ENCODE data around the gene P4HB. TPM values are rescaled to one million over a fixed set of nuclear protein-coding genes. Genes with fewer than 3 reads are reported as not detected.

P4HB gene
- total RNA-seq, 3 donors from 2014 or later, result 374 to 475 (median 466) TPM

DNA sequence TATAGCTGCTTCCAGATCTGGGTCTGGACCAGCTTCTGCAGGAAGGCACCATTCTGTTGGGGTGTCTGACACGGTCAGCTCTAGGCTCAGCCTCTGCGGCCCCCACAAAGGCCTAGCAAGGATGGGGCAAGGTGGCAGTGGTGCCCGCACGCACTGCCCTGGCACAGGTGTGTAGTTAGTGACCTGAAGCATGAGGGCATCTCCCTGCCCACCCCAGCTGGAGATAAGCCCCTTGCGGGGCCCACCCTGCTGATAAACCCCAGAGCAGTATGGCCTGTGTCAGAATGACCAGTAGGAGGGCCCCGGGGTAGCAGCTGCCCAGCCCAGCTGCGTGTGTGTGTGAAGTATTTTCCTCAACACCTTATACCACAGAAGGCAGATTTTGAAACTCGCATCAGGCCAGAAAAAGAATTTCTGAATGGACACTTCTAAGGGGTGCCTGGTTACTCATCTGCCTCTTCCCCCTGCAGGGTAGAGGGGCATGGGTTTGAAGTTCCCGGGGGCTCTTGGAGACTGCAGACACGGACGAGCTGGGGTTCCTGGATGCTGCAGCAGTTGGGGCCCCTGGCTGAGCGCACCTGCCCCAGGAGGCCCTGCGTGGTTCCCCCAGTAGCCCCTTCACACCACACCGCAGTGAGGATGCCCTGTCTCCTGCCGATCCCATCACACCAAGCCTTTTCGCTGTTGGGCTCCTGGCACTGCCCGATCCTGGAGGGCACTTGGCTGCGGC, 6.3 kb upstream of the P4HB start:
- peak overlapping the region; percentile 97 for H3K27ac ChIP-seq
- DNase-seq (ENCODE audit: low spot score in 2 of 2), result no peak
- no peaks in the 10 kb centered on the region for H3K9me3 ChIP-seq
- TF ChIP-seq, protein P1, sequence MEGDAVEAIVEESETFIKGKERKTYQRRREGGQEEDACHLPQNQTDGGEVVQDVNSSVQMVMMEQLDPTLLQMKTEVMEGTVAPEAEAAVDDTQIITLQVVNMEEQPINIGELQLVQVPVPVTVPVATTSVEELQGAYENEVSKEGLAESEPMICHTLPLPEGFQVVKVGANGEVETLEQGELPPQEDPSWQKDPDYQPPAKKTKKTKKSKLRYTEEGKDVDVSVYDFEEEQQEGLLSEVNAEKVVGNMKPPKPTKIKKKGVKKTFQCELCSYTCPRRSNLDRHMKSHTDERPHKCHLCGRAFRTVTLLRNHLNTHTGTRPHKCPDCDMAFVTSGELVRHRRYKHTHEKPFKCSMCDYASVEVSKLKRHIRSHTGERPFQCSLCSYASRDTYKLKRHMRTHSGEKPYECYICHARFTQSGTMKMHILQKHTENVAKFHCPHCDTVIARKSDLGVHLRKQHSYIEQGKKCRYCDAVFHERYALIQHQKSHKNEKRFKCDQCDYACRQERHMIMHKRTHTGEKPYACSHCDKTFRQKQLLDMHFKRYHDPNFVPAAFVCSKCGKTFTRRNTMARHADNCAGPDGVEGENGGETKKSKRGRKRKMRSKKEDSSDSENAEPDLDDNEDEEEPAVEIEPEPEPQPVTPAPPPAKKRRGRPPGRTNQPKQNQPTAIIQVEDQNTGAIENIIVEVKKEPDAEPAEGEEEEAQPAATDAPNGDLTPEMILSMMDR (IDR thresholded peaks at IDR 0.05), result no peak
- TF ChIP-seq POLR2AphosphoS5 (IDR thresholded peaks at IDR 0.05), result peak in 1 of 3 donors; percentile 13
- no peaks in the 10 kb centered on the region for H3K36me3 ChIP-seq
- no peaks in the 10 kb centered on the region for H3K27me3 ChIP-seq
- H3K4me1 ChIP-seq, result peaks cover 0 to 14% of the 10 kb centered on the region in 2 donors
- intact Hi-C loops (cut with DNase I; ENCODE audit: low total_unique reads), result no loop called here
- H3K4me3 ChIP-seq, result no peak overlapping the region

DNA sequence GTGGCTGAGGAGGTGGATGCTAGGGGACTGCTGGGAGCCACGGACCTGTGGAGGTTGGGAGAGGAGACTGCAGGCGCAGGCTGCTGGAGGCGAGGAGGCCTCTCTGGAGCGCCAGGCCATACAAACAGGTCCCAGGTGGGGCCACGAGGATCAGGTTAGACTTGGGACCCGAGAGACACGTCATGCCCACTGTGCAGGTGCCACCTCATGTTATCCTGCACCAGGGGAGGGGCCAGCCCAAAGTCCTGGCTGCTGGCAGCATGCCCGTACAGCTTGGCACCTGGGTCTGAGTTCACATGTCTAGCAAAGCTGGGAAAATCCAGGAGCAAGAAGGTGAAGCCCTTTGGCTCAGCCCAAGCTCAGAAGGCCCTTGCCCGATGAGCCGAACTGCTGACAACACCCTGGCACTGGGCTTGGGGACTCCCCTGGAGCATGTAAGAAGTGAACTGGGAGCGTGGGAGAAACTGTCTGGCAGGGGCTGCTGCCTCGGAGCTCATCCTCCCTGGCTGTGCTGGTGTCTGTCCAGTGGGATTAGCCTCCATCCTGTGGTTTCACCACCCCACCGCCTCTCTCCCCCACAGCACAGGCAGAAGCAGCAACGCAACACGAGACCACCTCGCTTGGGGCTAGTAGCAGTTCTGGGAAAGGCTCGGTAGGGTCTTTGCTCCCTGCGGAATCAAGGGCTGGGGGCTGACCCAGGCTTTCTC, 5.6 kb upstream of the P4HB start:
- Histone ChIP-seq H3K4me1 (peaks cover 0 to 14% of the 10 kb centered on the region in 2 donors), H3K9me3 (no peaks in the 10 kb centered on the region), H3K27ac (peak overlapping the region; percentile 97), H3K36me3 (no peaks in the 10 kb centered on the region), H3K4me3 (no peak overlapping the region), H3K27me3 (no peaks in the 10 kb centered on the region)
- intact Hi-C loops (cut with DNase I; ENCODE audit: low total_unique reads), result no loop called here
- TF ChIP-seq POLR2AphosphoS5 (IDR thresholded peaks at IDR 0.05) (no peak), POLR2A (IDR thresholded peaks at IDR 0.05) (no peak)
- TF ChIP-seq, protein P1 (IDR thresholded peaks at IDR 0.05), result no peak
- DNase-seq (ENCODE audit: low spot score in 2 of 2), result no peak

DNA sequence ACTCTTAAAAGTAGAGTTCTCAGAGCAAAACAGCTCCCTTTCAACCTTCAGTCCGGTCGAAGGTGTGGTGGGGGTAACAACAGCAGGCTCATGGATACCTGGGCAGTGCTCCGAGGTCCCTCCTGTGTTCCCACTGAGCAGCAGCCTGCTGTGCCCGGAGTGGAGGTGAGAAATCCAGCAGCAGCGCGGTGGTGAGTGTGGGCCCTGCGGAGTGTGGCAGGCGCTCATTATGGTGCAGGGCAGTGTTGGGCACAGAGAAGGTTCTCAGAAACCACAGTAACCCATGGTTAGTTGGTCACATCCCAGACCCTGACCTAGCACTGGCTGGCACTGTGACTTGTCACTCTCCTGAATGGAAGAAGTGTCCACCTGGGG, 5.0 kb upstream of the P4HB start:
- no peak for TF ChIP-seq POLR2A (IDR thresholded peaks at IDR 0.05)
- TF ChIP-seq, protein P1 (IDR thresholded peaks at IDR 0.05), result no peak
- TF ChIP-seq POLR2AphosphoS5 (IDR thresholded peaks at IDR 0.05), result no peak
- H3K4me3 ChIP-seq, result no peak overlapping the region
- no peaks in the 10 kb centered on the region for H3K27me3 ChIP-seq
- no peak overlapping the region for H3K27ac ChIP-seq
- H3K9me3 ChIP-seq, result no peaks in the 10 kb centered on the region
- intact Hi-C loops (cut with DNase I; ENCODE audit: low total_unique reads), result no loop called here
- H3K4me1 ChIP-seq, result peaks cover 0 to 14% of the 10 kb centered on the region in 2 donors
- no peaks in the 10 kb centered on the region for H3K36me3 ChIP-seq
- DNase-seq (ENCODE audit: low spot score in 2 of 2), result no peak

DNA sequence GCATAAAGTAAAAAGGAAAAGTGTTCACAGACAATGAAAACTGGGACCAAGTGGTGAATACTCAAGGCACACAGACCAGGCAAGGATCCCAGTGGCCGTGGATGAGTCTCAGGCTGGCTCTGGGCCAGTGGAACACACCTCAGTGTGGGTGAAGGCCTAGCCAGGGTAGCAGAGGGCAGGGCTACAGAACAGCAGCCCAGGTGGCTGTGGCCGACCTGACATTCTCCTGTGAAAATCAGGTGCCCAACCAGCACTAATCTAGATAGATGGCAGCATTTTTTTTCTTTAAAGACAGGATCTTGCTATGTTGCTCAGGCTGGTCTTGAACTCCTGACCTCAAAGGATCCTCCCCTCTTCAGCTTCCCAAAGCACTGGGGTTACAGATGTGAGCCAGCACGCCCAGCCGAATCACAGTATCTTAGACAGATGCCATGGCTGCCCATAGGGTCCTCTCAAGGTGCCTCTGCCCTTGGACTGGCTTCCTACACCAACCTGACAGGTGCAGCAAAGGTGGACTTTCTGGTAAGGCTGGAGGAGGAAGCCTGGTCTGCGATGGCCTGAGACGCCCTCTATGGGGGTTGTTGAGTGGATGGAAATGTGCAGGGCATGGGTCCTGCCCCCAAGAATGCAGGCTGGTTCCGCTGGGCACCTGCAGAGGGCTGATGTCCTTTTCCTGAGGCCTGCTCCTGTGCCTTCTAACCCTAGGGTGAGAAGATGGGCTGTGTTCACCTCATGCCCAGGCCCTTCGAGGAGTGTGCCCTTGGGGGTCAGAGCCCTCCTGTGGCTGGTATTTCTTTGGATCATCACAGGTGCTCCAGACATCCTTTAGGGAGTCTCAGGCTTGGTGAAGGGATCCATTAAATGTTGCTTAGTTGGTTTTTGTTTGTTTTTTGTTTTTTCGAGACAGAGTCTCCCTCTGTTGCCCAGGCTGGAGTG, 3.8 kb upstream of the P4HB start:
- H3K9me3 ChIP-seq, result no peaks in the 10 kb centered on the region
- TF ChIP-seq, protein P1 (IDR thresholded peaks at IDR 0.05), result no peak
- TF ChIP-seq POLR2AphosphoS5 (IDR thresholded peaks at IDR 0.05) (no peak), POLR2A (IDR thresholded peaks at IDR 0.05) (no peak)
- H3K27ac ChIP-seq, result peak overlapping the region in 1 of 2 donors; percentile 34
- intact Hi-C loops (cut with DNase I; ENCODE audit: low total_unique reads), result no loop called here
- no peaks in the 10 kb centered on the region for H3K36me3 ChIP-seq
- no peak overlapping the region for H3K4me3 ChIP-seq
- H3K27me3 ChIP-seq, result no peaks in the 10 kb centered on the region
- DNase-seq (ENCODE audit: low spot score in 2 of 2), result no peak
- H3K4me1 ChIP-seq, result peaks cover 2 to 11% of the 10 kb centered on the region in 2 donors

All from breast epithelium (tissue), 4 donors.